ENCODE results near the gene KCNJ9. TPM values are rescaled to one million over a fixed set of nuclear protein-coding genes. Genes with fewer than 3 reads are reported as not detected.

The KCNJ9 gene
- total RNA-seq, 2 experiments from 2014 or later, result not detected

DNA sequence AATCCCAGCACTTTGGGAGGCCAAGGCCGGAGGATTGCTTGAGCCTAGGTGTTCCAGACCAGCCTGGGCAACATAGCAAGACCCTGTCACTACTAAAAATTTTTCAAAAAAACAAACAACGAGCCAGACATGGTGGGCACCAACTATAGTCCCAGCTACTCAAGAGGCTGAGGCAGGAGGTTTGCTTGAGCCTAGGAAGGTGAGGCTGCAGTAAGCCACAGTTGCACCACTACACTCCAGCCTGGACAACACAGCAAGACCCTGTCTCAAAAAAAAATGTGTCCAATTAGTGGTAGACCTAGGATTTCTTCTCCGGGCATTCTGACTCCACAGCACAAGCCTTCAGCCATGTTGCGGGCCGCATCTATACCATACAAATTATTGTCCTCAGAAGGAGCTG, 23.8 kb downstream of the KCNJ9 start:
- intact Hi-C loops (cut with DNase I, micrococcal nuclease), result loop anchor here in 1 of 2 experiments (10.0 kb wide), 1 partner anchor 270 kb away; no protein-coding TSS in a partner anchor
- DNase-seq (no peak), ATAC-seq (ENCODE audit: poor library complexity) (no peak)
- Histone ChIP-seq H3K27me3 (ENCODE audit: control insufficient read depth in 1 of 2, insufficient read depth in 2 of 2, low read length in 2 of 2) (no peaks in the 10 kb centered on the region), H3K36me3 (ENCODE audit: insufficient read depth, low read length) (no peaks in the 10 kb centered on the region), H3K4me1 (ENCODE audit: insufficient read depth, low read length) (peaks cover 17% of the 10 kb centered on the region), H3K9me3 (ENCODE audit: control insufficient read depth in 1 of 2, insufficient read depth in 1 of 2, low read length in 2 of 2) (no peaks in the 10 kb centered on the region), H3K27ac (ENCODE audit: low read depth in 1 of 2, low read length in 2 of 2) (no peak overlapping the region), H3K4me3 (ENCODE audit: low read length) (no peak overlapping the region)
- Mint-ChIP-seq H3K9me3 (no peaks in the 10 kb centered on the region), H3K27me3 (peaks cover 5% of the 10 kb centered on the region), H3K36me3 (ENCODE audit: low read depth) (no peaks in the 10 kb centered on the region), H3K4me3 (no peak overlapping the region), H3K27ac (no peak overlapping the region), H3K4me1 (ENCODE audit: low read depth) (peaks cover 29% of the 10 kb centered on the region)
- ChIA-PET CTCF (interaction anchor here (1.1 to 1.3 kb wide), 2 partner anchors 23 to 147 kb away, joined by 3 to 4 read pairs; no protein-coding TSS in a partner anchor), POLR2A (no interaction called here)
- no peak for TF ChIP-seq CTCF (IDR thresholded peaks at IDR 0.05)

DNA sequence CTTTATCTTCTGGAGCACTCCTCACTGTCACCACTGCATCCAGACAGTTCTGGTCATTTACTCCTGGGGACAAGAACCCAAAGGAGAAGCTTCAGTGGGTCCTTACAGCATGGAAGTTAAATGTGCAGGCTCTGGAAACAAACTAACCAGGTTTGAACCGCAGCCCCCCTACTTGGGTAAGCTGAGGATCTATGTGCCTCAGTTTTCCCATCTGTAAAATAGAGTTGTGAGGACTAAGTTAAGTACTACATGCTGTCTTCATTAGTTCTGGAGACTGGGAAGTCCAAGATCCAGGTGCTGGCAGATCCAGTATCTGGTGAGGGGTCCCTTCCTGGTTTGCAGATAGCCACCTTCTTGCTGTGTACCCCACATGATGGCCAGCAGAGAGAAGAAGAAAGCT, 26.2 kb downstream of the KCNJ9 start:
- peaks cover 5% of the 10 kb centered on the region for H3K27me3 Mint-ChIP-seq

GRCh38 chr1:160108888-160109662, 27.7 kb downstream of the KCNJ9 start:
- CTCF ChIA-PET, result interaction anchor here (1.4 to 2.0 kb wide), 2 partner anchors 23 to 143 kb away, joined by 5 to 8 read pairs; no protein-coding TSS in a partner anchor
- Mint-ChIP-seq H3K27me3 (peaks cover 5% of the 10 kb centered on the region), H3K4me1 (ENCODE audit: low read depth) (no peaks in the 10 kb centered on the region), H3K4me3 (no peak overlapping the region), H3K9me3 (no peaks in the 10 kb centered on the region), H3K36me3 (ENCODE audit: low read depth) (no peaks in the 10 kb centered on the region), H3K27ac (no peak overlapping the region)
- H3K4me1 ChIP-seq (ENCODE audit: insufficient read depth, low read length), result no peaks in the 10 kb centered on the region
- H3K27me3 ChIP-seq (ENCODE audit: control insufficient read depth in 1 of 2, insufficient read depth in 2 of 2, low read length in 2 of 2), result peaks cover 0 to 5% of the 10 kb centered on the region in 2 experiments
- POLR2A ChIA-PET, result no interaction called here
- TF ChIP-seq CTCF (IDR thresholded peaks at IDR 0.05), result peak; percentile 27
- no peaks in the 10 kb centered on the region for H3K9me3 ChIP-seq (ENCODE audit: control insufficient read depth in 1 of 2, insufficient read depth in 1 of 2, low read length in 2 of 2)
- DNase-seq (peak in 6 of 14 experiments; percentile 24 to 68 (median 41)), ATAC-seq (ENCODE audit: poor library complexity) (peak; percentile 44)
- no peaks in the 10 kb centered on the region for H3K36me3 ChIP-seq (ENCODE audit: insufficient read depth, low read length)
- H3K27ac ChIP-seq (ENCODE audit: low read depth in 1 of 2, low read length in 2 of 2), result no peak overlapping the region
- intact Hi-C loops (cut with DNase I, micrococcal nuclease), result loop anchor here in 1 of 2 experiments (10.0 kb wide), 1 partner anchor 266 kb away; no protein-coding TSS in a partner anchor
- no peak overlapping the region for H3K4me3 ChIP-seq (ENCODE audit: low read length)

More for the DNA sequence above, 26.2 kb downstream of the KCNJ9 start:
- no peak for ATAC-seq (ENCODE audit: poor library complexity)
- Histone ChIP-seq H3K27ac (ENCODE audit: low read depth in 1 of 2, low read length in 2 of 2) (no peak overlapping the region), H3K27me3 (ENCODE audit: control insufficient read depth in 1 of 2, insufficient read depth in 2 of 2, low read length in 2 of 2) (peaks cover 0 to 3% of the 10 kb centered on the region in 2 experiments), H3K4me1 (ENCODE audit: insufficient read depth, low read length) (no peaks in the 10 kb centered on the region), H3K4me3 (ENCODE audit: low read length) (no peak overlapping the region), H3K36me3 (ENCODE audit: insufficient read depth, low read length) (no peaks in the 10 kb centered on the region), H3K9me3 (ENCODE audit: control insufficient read depth in 1 of 2, insufficient read depth in 1 of 2, low read length in 2 of 2) (no peaks in the 10 kb centered on the region)
- DNase-seq, result no peak
- Mint-ChIP-seq H3K9me3 (no peaks in the 10 kb centered on the region), H3K36me3 (ENCODE audit: low read depth) (no peaks in the 10 kb centered on the region), H3K27ac (no peak overlapping the region), H3K4me1 (ENCODE audit: low read depth) (peaks cover 6% of the 10 kb centered on the region), H3K4me3 (no peak overlapping the region)
- POLR2A ChIA-PET, result no interaction called here
- TF ChIP-seq CTCF (IDR thresholded peaks at IDR 0.05), result no peak
- CTCF ChIA-PET, result interaction anchor here (2.0 kb wide), 1 partner anchor 22 kb away, joined by 8 read pairs; no protein-coding TSS in a partner anchor
- intact Hi-C loops (cut with DNase I, micrococcal nuclease), result loop anchor here in 1 of 2 experiments (10.0 kb wide), 1 partner anchor 267 kb away; no protein-coding TSS in a partner anchor
